DOHH2 (cell line): ENCODE measurements around the gene PID1.
"Not testable (repeated sequence)": the region's sequence is repeated elsewhere in the genome, so short reads cannot be mapped to it uniquely, and the experiment has no call there.

Source experiments
- H3F3A ChIP-seq: fragments of 200-600 bp; sonication (generic), shearing (Covaris generic); 2 replicates; pipeline ENCODE4 v1.6.0; 2016; ENCODE audit warnings: antibody characterized with exemption, mild to moderate bottlenecking; ENCODE audit not compliant: control insufficient read depth, insufficient read depth
- H3K27ac ChIP-seq: fragments of 200-600 bp; sonication (generic); 2 replicates; pipeline ENCODE4 v1.5.1; 2014; ENCODE audit warnings: low read depth, mild to moderate bottlenecking, low read length, moderate library complexity
- H3K27me3 ChIP-seq: fragments of 200-600 bp; sonication (generic); 2 replicates; pipeline ENCODE4 v1.6.1; 2014; ENCODE audit warnings: mild to moderate bottlenecking, low read length, mixed read lengths; ENCODE audit not compliant: control insufficient read depth
- H3K36me3 ChIP-seq: fragments of 200-600 bp; sonication (generic); 2 replicates; pipeline ENCODE4 v1.6.1; 2014; ENCODE audit warnings: mild to moderate bottlenecking, low read length, moderate library complexity, mixed read lengths; ENCODE audit not compliant: control insufficient read depth
- H3K4me1 ChIP-seq: fragments of 200-600 bp; sonication (generic); 2 replicates; pipeline ENCODE4 v1.6.1; 2014; ENCODE audit warnings: mild to moderate bottlenecking, low read length, mixed read lengths; ENCODE audit not compliant: control insufficient read depth
- H3K4me2 ChIP-seq: fragments of 200-600 bp; sonication (generic); 2 replicates; pipeline ENCODE4 v1.6.0; 2014; ENCODE audit warnings: mild to moderate bottlenecking, low read length, moderate library complexity
- H3K4me3 ChIP-seq: fragments of 200-600 bp; sonication (generic); 2 replicates; pipeline ENCODE4 v1.5.1; 2014; ENCODE audit warnings: mild to moderate bottlenecking, low read length, mixed read lengths
- H3K79me2 ChIP-seq: fragments of 200-600 bp; sonication (generic); 2 replicates; pipeline ENCODE4 v1.6.1; 2014; ENCODE audit warnings: mild to moderate bottlenecking, low read length, mixed read lengths; ENCODE audit not compliant: control insufficient read depth
- H3K9me2 ChIP-seq: fragments of 200-600 bp; sonication (generic); replicated peaks from 2 replicates; pipeline ENCODE4 v1.6.1; 2014; ENCODE audit warnings: mild to moderate bottlenecking, low read length, mixed read lengths; ENCODE audit not compliant: control insufficient read depth
- H3K9me3 ChIP-seq: fragments of 200-600 bp; sonication (generic); 2 replicates; pipeline ENCODE4 v1.6.1; 2014; ENCODE audit warnings: antibody characterized with exemption, low read length, mixed read lengths; ENCODE audit not compliant: control insufficient read depth, insufficient read depth
- H4K20me1 ChIP-seq: fragments of 200-600 bp; sonication (generic); 2 replicates; pipeline ENCODE4 v1.6.0; 2014; ENCODE audit warnings: low read depth, mild to moderate bottlenecking, antibody characterized with exemption, low read length, moderate library complexity; ENCODE audit not compliant: control insufficient read depth, insufficient read depth
- CTCF ChIP-seq: fragments of 200-600 bp; sonication (generic); IDR thresholded peaks from one replicate; pipeline ENCODE4 v1.5.1; 2014; ENCODE audit warnings: antibody characterized with exemption, mild to moderate bottlenecking, low read depth, low read length; ENCODE audit not compliant: poor library complexity, severe bottlenecking
- EZH2phosphoT487 ChIP-seq: fragments of 200-600 bp; sonication (generic); IDR thresholded peaks from 2 replicates; pipeline ENCODE4 v1.6.1; 2017; ENCODE audit warnings: borderline replicate concordance, mild to moderate bottlenecking, antibody characterized with exemption, low read length, moderate library complexity, mixed read lengths

The PID1 gene

GRCh38 chr2:229081411-229081810 lies 189.7 kb downstream of the PID1 start:
- Histone ChIP-seq H3F3A (no peaks in the 10 kb centered on the region), H3K4me2 (peak overlapping the region; percentile 32), H4K20me1 (no peaks in the 10 kb centered on the region), H3K27ac (no peak overlapping the region), H3K9me2 (no peaks in the 10 kb centered on the region), H3K36me3 (peaks cover 4% of the 10 kb centered on the region; the same call in 1 of the 2 replicates), H3K27me3 (no peaks in the 10 kb centered on the region), H3K4me3 (peak overlapping the region; percentile 22; the same call in 1 of the 2 replicates), H3K4me1 (peaks cover 29% of the 10 kb centered on the region), H3K9me3 (0 out of 2 replicates have a peak, but pooled peaks cover 3% of the 10 kb centered on the region), H3K79me2 (no peaks in the 10 kb centered on the region)
- no peak for TF ChIP-seq EZH2phosphoT487
- TF ChIP-seq CTCF: no peak

- H3K36me3 ChIP-seq: peaks cover 4% of the 10 kb centered on the region; the same call in 1 of the 2 replicates
- peaks cover 6% of the 10 kb centered on the region; the same call in 1 of the 2 replicates for H3K9me3 ChIP-seq
- no peak overlapping the region for H3K4me3 ChIP-seq
- H3K4me1 ChIP-seq: peaks cover 19% of the 10 kb centered on the region
- H4K20me1 ChIP-seq: no peaks in the 10 kb centered on the region
- no peak overlapping the region for H3K27ac ChIP-seq
- no peaks in the 10 kb centered on the region for H3K9me2 ChIP-seq
- no peaks in the 10 kb centered on the region for H3K27me3 ChIP-seq
- H3K79me2 ChIP-seq: no peaks in the 10 kb centered on the region
- no peak for TF ChIP-seq CTCF
- no peak for TF ChIP-seq EZH2phosphoT487
- no peak overlapping the region for H3K4me2 ChIP-seq
- H3F3A ChIP-seq: no peaks in the 10 kb centered on the region
Observed at GRCh38 chr2:229080172-229080571, 190.9 kb downstream of the PID1 start.

- not testable (repeated sequence) for H3K4me3 ChIP-seq, H3K27me3 ChIP-seq, H3K36me3 ChIP-seq, H3K4me2 ChIP-seq, H3K9me2 ChIP-seq, H3K27ac ChIP-seq, H4K20me1 ChIP-seq, H3F3A ChIP-seq, H3K9me3 ChIP-seq, H3K79me2 ChIP-seq
- H3K4me1 ChIP-seq: peaks cover 16% of the 10 kb centered on the region
Observed at GRCh38 chr2:229076886-229077285, 194.2 kb downstream of the PID1 start.

GRCh38 chr2:229073935-229074334 lies 197.2 kb downstream of the PID1 start:
- Histone ChIP-seq H3K4me2 (no peak overlapping the region), H3K4me3 (no peak overlapping the region), H3F3A (no peaks in the 10 kb centered on the region), H3K27me3 (no peaks in the 10 kb centered on the region), H3K36me3 (no peaks in the 10 kb centered on the region), H3K9me2 (no peaks in the 10 kb centered on the region), H3K79me2 (no peaks in the 10 kb centered on the region), H4K20me1 (no peaks in the 10 kb centered on the region), H3K9me3 (peaks cover 3% of the 10 kb centered on the region; the same call in 1 of the 2 replicates), H3K4me1 (peaks cover 8% of the 10 kb centered on the region), H3K27ac (no peak overlapping the region)
- no peak for TF ChIP-seq EZH2phosphoT487
- TF ChIP-seq CTCF: no peak
